Activated T-helper 9 cell treated with anti-CD3 and anti-CD28 coated beads, Interleukin-2, amount 50 U/mL, for 16 hours (primary cell): Measurements from ENCODE around the gene FER1L5.

Experiments used
- DNase-seq: peaks from one replicate; pipeline ENCODE4 v3.0.0-alpha.2; 2020; ENCODE audit warnings: low read depth

Gene FER1L5

DNA sequence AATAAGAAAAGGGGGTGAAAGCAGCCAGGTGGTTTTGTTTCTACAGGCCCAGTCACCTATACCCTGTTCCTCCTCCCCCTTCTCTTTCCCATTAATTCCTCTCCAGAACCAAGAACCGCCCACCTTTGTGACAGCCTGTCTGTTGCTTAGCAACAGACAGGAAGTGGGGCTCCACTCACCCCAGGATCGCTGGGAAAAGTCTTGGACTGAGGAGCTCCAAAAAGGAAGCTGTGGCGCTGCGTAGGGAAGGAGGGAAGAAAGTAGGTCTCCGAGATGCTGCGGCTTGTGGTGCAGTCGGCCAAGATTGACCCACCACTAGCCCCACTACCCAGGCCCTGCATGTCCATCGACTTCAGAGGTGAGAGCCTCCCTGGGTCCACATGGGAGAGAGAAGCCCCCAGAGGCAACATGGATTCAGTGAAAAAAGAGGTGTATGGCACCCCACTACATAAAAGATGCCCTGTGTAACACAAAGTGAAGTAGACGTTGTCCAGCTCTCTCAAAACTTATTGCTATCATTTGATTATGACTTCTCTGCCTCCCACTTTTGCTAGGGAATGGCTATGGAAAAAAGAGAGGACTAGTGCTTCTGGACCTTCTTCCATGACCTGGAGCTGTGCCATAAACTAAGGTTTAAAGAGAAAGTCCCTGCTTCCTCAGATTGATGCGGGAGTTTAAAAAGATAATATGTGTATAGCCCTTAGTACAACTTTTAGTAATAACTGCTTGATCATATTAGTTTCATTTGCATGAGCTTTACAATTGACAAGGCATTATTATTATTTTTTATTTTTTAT is at the start of gene FER1L5:
Gene FER1L5 (plus strand): TSS at position 201 of the 797 bp plus-strand sequence. CDS start 73 bp downstream, at position 274.
- DNase-seq = no peak

DNA sequence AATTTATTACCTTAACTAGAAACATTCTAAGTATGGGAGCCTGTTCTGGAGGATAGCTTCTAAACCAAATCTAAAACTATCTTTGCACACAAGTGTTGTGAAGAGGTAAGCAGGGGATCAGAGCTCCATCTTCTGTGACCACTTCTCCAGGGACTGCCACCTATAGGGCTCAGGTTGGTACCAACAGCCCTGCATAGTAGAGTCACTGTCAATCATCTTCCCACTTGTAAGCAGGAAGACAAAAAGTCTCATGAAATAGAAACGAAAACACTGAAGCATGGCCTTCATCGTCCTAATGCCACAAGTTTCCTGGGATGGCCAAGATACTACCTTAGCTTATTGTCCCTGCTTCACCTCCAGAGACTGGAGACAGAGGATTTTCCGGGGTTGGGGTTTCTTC is 48.3 kb upstream of the FER1L5 start:
- DNase-seq = no peak

DNA sequence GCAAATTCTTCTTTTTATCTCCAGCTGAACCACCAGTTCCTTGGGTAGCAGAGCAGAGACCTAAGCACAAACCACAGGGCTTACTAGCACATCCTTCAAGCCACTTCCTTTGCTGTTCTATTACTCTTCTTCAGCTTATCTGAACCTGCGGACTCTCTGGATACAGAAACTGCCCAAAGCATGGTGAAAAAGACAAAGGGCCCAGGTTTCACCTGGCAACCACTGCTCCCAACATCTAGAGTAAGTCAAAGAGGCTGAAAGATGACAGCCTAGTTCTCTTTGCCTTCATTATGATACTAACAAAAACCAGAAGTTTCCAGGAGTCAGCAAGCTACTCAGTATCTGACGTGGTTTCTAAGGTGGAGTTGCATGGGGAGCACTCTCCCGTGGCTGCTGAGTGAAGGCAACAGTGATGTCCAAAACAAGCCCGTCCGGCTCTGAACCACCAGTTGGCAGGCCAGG is 47.8 kb upstream of the FER1L5 start:
- DNase-seq = no peak

DNA sequence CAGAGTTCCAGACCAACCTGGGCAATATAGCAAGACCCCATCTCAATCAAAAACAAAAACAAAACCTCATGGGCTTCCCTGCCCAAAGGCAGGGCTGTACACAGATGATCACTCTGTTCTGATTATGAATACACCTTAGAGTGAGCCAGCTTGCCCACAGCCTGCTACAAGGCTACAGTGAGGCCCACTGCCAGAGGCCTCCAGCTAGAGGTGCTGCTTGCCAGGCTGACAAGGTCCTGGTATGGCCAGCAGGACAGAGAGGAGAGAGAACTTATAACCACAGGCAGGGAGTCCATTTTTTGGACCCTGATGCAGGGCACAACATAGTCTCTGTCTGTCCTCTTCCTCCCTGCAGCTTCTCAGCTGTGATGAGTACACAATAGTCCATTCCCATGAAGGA is 46.0 kb upstream of the FER1L5 start:
- no peak for DNase-seq

DNA sequence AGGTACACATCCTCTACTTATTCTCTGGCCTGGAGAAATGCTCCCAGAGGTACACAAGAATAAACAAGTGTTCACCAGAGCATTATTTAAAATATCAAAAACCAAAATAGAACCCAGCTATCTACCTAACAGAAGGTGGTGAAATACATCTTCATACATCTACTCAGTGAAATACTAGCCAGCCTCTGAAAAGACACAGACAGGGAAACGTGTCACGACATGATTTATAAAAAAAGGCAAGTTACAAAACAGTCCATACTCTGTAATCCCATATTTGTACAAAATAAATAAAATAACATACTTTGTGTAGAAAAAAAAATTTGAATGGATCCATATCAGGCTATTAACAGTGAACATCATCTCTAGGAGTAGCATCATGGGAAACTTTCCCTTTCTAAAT is 42.6 kb upstream of the FER1L5 start:
- no peak for DNase-seq

DNA sequence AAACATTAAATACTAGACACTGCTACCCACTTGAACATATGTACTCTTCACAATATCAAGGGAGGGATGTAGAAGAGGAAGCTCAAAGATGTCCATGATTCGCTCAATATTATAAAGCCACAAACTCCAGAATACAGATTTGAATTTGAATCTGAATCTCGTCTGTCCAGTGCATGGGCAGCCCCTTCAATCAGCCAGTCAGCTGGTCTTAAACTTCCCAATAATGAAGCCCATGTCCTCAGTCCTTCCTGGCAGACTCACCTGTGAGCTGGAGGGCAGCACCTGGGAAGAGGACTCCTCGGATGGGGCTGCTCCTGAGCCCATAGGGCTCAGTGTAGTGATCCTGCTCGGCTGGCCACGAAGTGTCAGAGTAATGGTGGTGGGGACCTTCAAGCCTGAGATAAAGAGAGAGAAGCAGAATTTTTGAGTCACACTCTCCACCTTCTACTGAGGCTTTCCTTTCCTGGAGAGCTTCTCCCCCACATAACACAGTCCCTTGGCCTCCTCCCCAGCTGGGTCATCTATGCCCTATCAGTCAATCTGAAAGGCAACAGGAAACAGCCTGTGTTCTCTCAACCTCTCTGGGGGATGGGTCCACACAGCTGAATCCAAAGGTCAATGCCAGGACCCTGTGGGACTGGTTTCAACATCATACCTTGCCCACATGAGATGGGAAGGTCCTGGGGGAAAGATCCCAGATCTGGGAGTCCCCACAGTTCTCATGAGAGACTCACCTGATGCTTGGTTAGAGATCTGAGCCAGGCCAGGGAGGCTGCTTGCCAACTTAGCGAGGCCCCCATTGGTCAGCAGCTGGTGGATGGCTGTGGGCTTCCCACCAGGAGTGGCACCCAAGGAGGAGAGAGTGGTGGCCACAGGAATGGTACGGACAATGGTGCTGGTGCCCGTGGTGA is 40.9 kb upstream of the FER1L5 start:
- no peak for DNase-seq

DNA sequence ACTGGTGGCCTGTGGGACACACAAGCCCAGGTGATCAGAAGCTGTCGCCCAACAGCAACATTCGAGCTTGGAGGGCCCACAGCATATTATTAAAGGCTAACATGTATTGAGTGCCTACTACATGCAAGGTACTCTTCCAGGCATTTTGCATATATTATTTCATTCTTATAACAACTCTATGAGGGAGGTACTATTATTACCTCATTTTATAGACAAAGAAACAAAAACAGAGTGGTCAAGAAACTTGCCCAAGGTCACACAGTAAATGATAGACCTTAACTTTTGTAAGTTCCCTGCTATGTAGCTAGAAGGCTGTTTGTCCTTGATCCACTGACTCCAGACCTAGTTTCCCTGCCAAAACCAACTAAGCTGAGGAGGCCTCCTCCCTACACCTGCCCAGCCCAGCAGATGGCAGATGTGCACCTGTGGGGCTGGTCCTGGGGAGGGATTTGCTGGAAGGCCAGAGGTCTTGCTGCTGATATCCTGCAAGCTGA is 40.2 kb upstream of the FER1L5 start:
- DNase-seq = no peak

DNA sequence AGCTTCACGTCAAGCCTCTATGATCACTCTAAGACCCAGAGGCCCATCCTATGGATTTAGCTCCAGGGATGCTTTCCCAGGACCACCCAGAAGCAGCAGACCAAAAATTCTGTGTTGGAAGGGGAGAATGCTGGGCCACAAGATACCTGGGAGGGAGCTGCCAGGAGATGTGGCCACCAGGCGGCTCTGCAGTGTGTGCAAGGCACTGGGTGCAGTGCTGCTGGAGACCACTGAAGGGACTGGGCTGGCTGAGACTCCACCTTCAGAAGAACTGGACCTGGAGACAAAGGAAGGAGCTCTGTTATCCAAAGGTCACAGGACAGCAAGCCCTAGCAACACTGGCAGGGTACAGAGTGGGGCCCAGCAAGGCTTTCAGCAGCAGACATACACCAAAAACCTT is 38.5 kb upstream of the FER1L5 start:
- DNase-seq = no peak

DNA sequence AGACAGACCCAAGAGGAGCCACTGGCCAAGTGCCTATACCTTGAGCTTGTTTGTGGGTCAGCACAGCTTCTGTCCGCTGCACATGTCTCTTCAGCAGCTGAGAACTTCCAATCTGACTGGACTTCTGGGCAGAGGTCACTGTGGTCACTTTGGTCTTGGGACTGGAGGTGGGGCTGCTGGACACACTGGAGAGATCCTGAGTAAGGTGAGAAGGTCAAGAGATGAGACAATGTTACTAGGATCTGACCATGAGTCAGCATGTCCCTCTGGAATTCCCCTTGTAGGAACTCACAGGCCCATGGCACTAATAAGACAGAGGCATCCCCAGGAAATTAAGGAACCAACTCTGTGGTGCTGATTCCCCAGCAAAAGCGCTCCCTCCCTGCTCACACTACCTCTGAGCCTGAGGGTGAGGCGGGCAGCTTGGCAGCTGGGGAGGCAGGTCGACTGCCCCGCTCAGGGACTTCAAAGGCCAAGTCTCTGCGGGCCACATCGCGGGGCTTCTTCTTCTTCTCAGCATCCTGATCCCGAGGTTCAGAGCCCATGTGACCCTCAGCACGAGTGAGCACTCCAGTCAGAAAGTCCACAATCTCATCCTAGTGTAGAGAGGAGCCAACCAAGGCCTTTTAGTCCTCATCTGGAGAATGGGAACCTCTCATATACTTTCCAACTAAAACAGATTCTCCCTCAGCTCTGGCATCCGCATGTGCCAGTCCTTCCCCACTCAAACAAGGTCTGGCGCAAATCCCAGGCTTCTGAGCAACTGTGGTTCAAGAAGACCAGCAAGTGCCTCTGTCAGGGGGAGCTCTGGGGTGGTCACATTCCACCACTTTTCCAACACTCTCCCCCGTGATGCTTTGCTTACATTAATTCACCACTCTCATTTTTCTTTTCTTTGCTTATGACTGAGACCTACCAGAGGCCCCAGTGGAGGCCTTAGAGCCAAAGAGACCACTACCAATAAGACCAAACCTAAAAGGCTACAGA is 33.8 kb upstream of the FER1L5 start:
- DNase-seq = no peak

DNA sequence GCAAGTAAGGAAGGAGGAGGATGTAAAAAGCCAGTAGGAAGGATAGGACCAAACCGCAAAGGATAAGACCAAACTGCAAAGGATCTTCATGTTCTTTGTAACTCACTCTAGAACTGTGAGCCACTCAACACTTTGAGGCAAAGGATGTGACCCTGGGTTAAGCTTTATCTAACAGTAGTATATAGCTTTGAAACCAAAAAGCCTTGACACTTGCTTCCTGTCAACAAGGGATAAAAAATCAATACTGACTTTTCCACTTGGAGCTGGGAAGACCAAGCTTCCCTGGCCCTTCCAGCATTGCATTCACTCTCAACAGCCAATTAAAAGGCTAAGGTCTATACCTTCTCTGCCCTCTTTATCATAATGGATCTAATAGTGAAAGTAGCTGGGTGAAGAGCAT is 26.4 kb upstream of the FER1L5 start:
- no peak for DNase-seq

DNA sequence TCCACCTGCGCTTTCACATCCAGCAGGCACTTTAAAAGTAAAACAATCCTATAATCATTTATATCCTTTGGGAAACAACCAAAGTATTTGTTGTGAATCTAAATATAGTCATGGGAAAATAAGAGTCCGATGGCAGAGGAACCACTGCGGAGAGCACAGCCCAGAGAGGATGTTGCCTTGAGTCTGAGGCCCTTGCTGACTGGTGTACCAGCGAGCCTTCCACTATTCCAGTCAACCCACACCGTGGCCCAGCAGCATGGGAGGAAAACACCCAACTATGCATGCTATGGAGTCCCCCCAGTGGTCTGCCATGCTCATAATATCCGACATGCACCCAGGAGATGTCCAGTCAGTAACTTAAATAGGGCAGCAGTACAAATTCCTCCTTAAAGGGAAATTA is 26.0 kb upstream of the FER1L5 start:
- DNase-seq = no peak

DNA sequence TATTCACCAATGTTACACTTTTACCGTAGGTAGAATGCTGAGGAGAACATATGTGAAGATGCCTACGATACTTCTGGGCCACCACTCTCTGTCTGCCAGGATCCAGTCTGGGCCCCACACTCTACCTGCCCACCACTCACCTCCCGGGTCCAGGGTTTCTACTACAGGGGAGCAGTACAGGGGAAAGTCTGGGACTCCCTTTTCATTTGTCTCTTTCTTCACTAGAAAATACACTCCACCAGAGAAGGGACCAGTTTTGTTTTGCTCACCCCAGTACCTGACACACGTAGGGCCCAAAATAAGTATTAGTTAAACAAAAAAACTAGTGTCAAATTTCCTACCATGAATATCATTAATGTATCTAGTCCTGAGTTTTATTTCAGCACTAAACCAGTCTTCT is 25.6 kb upstream of the FER1L5 start:
- DNase-seq = no peak

DNA sequence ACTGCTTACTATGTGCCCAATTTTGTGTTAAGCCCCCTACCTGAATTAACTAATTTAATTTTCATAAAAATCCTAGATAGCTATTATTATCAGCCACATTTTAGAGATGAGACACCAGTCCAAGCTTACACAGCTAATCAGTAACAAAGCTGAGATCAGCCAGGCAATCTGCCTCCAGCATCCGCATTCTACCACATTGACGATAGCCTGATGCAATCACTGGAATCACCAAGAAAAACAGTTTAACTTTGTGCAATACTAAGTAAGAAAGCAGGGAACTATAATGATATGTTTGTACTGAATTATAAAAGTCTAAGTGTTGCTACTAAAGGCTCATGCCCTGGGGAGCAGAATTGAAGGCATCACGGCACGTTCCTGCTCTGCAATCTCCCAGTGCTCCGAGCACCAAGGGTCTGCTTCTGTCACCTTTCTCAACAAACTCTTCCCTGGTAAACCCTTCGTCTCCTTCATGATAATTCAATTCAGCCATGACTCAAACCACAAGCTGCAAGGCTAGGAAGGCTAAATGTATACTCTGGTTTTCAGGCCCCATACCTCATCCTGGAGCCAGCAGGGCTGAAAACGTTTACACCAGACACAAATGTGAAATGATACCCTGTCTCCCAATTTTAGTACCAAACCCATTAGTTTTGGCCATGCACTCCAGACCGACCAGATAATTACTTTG is 23.8 kb upstream of the FER1L5 start:
- DNase-seq = no peak

DNA sequence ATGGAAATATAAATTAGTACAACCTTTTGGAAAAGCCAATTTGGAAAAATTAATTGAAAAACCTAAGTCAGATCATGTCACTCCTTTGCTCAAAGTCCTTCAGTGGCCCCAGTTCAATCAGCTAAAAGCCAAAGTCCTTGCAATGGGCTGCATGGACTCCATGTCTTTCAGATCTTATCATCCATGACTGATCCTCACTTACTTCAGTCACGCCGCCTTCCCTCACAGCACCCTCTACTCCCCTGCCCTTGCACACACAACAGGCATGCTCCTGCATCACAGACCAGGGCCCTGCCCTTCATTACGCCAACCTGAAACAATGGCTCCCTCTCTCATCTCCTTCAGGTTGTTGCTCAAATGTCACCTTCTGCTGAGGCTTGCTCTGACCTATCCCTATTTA is 20.0 kb upstream of the FER1L5 start:
- no peak for DNase-seq

DNA sequence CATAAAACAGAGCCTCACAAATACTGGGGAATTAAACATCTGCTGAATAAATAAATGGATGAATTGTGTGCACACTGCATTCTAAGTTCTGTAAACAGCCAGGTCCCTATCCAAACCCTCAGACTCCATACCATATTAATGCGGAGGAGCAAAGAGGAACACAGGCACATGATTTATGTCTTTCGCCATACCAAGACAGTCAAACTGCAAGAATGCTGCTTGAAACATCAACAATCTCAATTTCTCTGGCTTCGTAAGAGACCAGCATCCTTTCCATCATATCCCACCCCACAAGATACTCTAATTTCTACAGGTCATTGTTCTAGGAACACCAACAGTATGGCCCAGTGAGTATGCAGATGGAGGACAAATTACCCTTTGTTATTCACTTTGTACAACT is 19.4 kb upstream of the FER1L5 start:
- no peak for DNase-seq

DNA sequence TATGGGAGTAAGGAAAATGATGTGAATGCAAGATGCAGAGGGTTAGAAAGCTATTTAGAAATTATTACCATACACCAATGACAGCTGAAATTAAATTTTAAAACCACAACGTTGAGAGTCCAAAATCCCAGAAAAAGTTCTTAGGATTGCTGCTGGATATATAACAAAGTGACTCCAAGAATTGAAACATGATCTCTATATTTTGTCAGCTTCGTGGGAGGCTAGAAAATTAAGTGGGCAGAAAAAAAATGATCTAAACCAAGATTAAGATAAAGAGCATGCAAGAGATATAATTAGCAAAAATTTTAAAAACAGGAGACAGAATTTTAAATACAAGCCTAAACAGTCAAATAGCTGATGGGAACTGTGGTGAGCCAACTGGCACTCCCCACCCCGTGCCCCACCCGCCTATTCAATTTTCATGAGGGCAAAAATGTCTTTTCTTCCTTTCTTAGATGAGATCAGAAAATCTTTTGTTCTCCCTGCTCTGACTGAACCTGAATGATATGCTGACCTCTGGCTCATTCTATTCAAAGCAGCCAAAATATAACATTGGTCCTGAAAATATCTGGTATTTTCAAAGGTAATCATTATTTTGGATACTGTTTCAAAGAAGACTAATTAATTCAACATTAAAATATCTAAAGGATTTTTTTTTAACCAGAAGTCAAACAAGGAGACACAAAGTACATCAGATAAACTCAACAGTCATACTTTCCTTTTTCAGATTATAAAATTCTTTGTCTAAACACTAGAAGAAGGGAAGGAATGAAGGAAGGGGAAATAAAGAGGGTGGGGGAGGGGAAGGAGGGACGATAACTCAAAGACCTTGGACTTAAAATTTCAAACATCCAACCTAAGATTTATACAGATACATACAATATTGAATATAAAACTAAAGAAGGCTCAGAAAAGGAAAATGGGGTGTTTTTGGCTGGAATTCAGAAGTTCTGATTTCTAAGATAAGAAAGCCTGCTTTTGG is 16.7 kb upstream of the FER1L5 start:
- DNase-seq = no peak

DNA sequence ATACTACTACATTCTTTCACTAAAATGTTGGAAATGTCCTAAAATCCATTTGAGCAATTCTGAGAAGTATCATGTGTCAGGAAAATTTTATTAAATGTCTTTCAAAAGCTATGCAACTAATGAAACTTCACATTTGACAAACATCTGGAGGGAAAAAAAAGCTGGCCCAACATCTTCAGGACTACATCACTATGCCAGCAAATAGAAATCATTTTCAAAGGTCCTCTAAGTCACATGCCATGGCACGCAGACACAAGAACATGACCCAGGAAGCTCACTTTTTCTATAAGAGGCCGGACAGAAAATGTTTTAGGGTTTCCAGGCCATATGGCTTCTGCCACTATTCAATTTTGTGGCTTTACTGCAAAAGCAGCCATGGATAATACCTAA is 16.0 kb upstream of the FER1L5 start:
- DNase-seq = no peak

DNA sequence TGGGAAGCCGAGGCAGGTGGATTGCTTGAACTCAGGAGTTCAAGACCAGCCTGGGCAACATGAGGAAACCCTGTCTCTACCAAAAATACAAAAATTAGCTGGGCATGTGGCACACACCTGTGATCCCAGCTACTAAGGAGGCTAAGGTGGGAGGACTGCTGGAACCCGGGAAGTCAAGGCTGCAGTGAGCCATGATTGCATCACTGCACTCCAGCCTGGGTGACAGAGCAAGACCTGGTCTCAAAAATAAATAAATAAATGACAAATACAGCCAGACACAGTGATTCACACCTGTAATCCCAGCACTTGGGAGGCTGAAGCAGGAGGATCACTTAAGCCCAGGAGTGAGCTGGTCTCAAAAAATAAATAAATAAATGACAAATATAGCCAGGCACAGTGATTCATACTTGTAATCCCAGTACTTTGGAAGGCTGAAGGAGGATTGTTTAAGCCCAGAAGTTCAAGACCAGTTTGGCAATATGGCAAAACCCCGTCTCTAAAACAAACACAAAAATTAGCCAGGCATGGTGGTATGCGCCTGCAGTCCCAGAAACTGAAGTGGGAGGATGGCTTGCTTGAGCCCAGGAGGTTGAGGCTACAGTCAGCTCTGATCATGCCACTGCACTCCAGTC is 10.6 kb upstream of the FER1L5 start:
- DNase-seq = no peak

DNA sequence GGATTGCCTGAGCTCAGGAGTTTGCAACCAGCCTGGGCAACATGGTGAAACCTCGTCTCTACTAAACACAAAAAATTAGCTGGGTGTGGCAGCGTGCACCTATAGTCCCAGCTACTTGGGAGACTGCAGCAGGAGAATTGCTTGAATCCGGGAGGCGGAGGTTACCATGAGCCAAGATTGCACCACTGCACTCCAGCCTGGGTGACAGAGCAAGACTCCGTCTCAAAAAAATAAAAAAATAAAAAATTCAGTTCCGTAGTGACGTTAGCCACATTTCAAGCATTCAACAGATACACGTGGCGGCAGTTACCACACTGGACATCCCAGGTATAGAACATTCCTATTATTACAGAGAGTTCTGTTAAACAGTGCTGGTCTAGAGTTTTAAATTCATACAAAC is 8.9 kb upstream of the FER1L5 start:
- no peak for DNase-seq
